Activated B cell treated with CpG ODN at 0.5 μM for 24 hours (primary cell): ENCODE results near the gene LIPK. TPM values are rescaled to one million over a fixed set of nuclear protein-coding genes. Genes with fewer than 3 reads are reported as not detected.
"Not testable (repeated sequence)": the region's sequence is repeated elsewhere in the genome, so short reads cannot be mapped to it uniquely, and the experiment has no call there.

Source experiments
- ATAC-seq: fragments of 200-7000 bp; cut with Tn5 transposase; one replicate; pipeline ENCODE4 v1.10.0; 2021; ENCODE audit warnings: low read depth, mild to moderate bottlenecking, moderate library complexity
- CTCF ChIA-PET: fragments of 350-600 bp; sonication (Branson Sonifier 250); formaldehyde crosslinking; loops from one replicate; lab custom pipeline; 2021; ENCODE audit warnings: antibody characterized with exemption; lab: Charles Lee
- POLR2A ChIA-PET: fragments of 350-600 bp; sonication (Branson Sonifier 250); formaldehyde crosslinking; loops from one replicate; lab custom pipeline; 2021; ENCODE audit warnings: antibody characterized with exemption; lab: Charles Lee
- DNase-seq: peaks from one replicate; pipeline ENCODE4 v3.0.0; 2022
- H3K27ac Mint-ChIP-seq: one replicate; pipeline ENCODE4 v1.8.0; 2020; ENCODE audit warnings: mixed read lengths
- H3K27me3 Mint-ChIP-seq: one replicate; pipeline ENCODE4 v1.8.0; 2021; ENCODE audit warnings: mixed read lengths
- H3K36me3 Mint-ChIP-seq: one replicate; pipeline ENCODE4 v1.8.0; 2021; ENCODE audit warnings: low read depth, mixed read lengths
- H3K4me1 Mint-ChIP-seq: one replicate; pipeline ENCODE4 v1.8.0; 2021; ENCODE audit warnings: mixed read lengths
- H3K4me3 Mint-ChIP-seq: one replicate; pipeline ENCODE4 v1.8.0; 2020; ENCODE audit warnings: mild to moderate bottlenecking, mixed read lengths
- H3K9me3 Mint-ChIP-seq: one replicate; pipeline ENCODE4 v1.8.0; 2020; ENCODE audit warnings: mixed read lengths
- CTCF ChIP-seq: fragments of 200-600 bp; IDR thresholded peaks from one replicate; pipeline ENCODE4 v1.8.0; 2022; ENCODE audit warnings: antibody characterized with exemption, mild to moderate bottlenecking
- intact Hi-C: fragments of 100-400 bp; cut with micrococcal nuclease; formaldehyde crosslinking; loops from one replicate; pipeline ENCODE4 v1.15.1; 2024
- total RNA-seq: library from RNA; stranded (reverse); gene quantifications from 2 replicates; pipeline ENCODE4 v1.2.3, GENCODE V29; 2022

Gene LIPK
- total RNA-seq, 1 donor from 2014 or later, result not detected

GRCh38 chr10:88733215-88733614 lies 27.2 kb downstream of the LIPK start:
- intact Hi-C loops, result no loop called here
- POLR2A ChIA-PET, result no interaction called here

GRCh38 chr10:88735661-88736060 lies 29.6 kb downstream of the LIPK start:
- Mint-ChIP-seq H3K36me3 (no peaks in the 10 kb centered on the region), H3K4me3 (no peak overlapping the region), H3K9me3 (no peaks in the 10 kb centered on the region), H3K4me1 (peaks cover 9% of the 10 kb centered on the region), H3K27ac (no peak overlapping the region), H3K27me3 (peaks cover 14% of the 10 kb centered on the region)
- intact Hi-C loops, result no loop called here
- ChIA-PET CTCF (no interaction called here), POLR2A (no interaction called here)
- DNase-seq (no peak), ATAC-seq (no peak)
- TF ChIP-seq CTCF, result no peak

More at GRCh38 chr10:88733215-88733614, 27.2 kb downstream of the LIPK start:
- H3K9me3 Mint-ChIP-seq, result no peaks in the 10 kb centered on the region
- peaks cover 9% of the 10 kb centered on the region for H3K4me1 Mint-ChIP-seq
- CTCF ChIA-PET, result interaction anchor here (0.6 kb wide), 1 partner anchor 219 kb away, joined by 3 read pairs; no protein-coding TSS in a partner anchor
- H3K4me3 Mint-ChIP-seq, result no peak overlapping the region
- no peaks in the 10 kb centered on the region for H3K36me3 Mint-ChIP-seq
- H3K27me3 Mint-ChIP-seq, result no peaks in the 10 kb centered on the region
- no peak overlapping the region for H3K27ac Mint-ChIP-seq
- DNase-seq, result no peak
- TF ChIP-seq CTCF, result no peak
- peak; percentile 37 for ATAC-seq

DNA sequence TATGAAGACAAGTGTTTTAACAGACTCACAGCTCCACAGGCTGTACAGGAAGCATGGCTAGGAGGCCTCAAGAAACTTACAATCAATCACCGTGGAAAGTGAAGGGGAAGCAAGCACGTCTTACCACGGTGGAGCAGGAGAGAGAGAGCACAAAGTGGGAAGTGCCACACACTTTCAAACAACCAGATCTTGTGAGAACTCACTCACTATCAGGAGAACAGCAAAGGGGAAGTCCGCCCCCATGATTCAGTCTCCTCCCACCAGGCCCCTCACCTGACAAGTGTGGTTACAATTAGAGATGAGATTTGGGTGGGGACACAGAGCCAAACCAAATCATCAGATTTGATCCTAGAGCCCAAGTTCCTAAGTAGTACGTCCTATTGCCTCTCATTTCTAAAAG lies 35.9 kb downstream of the LIPK start:
- intact Hi-C loops, CTCF ChIA-PET, H3K36me3 Mint-ChIP-seq, H3K4me1 Mint-ChIP-seq, POLR2A ChIA-PET, ATAC-seq, H3K4me3 Mint-ChIP-seq, DNase-seq, H3K27ac Mint-ChIP-seq: not testable (repeated sequence)
- peaks cover 21% of the 10 kb centered on the region for H3K27me3 Mint-ChIP-seq
- H3K9me3 Mint-ChIP-seq, result peaks cover 11% of the 10 kb centered on the region

- ChIA-PET POLR2A (no interaction called here), CTCF (no interaction called here)
- Mint-ChIP-seq H3K9me3 (peaks cover 11% of the 10 kb centered on the region), H3K27me3 (peaks cover 21% of the 10 kb centered on the region), H3K36me3 (no peaks in the 10 kb centered on the region), H3K27ac (no peak overlapping the region), H3K4me1 (peaks cover 3% of the 10 kb centered on the region), H3K4me3 (no peak overlapping the region)
- DNase-seq, result no peak
- no peak for ATAC-seq
- intact Hi-C loops, result no loop called here
- no peak for TF ChIP-seq CTCF
Measured at GRCh38 chr10:88742448-88742847, 36.4 kb downstream of the LIPK start.

DNA sequence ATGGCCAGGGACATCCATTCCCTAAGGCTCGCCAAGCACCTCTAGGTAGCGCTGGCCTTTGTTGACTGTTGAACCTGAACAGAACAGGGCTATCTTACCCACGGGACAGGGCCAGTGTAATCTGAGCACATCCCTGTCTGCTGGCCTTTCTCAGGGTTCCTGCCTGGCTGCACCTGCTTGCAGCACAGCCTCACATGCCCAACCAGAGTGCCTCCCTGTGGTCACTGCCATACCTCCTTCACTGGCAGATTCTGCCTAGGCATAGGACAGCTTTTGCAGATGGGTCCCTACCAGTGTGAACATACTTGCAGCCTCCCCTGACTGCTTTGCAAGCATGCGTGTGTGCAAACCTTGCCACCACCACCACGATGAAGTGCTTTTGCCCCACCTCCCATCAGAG lies 38.0 kb downstream of the LIPK start:
- Mint-ChIP-seq H3K4me1 (peaks cover 3% of the 10 kb centered on the region), H3K27ac (no peak overlapping the region), H3K9me3 (peaks cover 11% of the 10 kb centered on the region), H3K36me3 (no peaks in the 10 kb centered on the region), H3K4me3 (no peak overlapping the region), H3K27me3 (peaks cover 16% of the 10 kb centered on the region)
- CTCF ChIA-PET, result no interaction called here
- TF ChIP-seq CTCF, result no peak
- no peak for ATAC-seq
- POLR2A ChIA-PET, result no interaction called here
- intact Hi-C loops, result no loop called here
- no peak for DNase-seq

- H3K4me3 Mint-ChIP-seq, result no peak overlapping the region
- DNase-seq (no peak), ATAC-seq (no peak)
- peaks cover 3% of the 10 kb centered on the region for H3K4me1 Mint-ChIP-seq
- H3K27ac Mint-ChIP-seq, result no peak overlapping the region
- POLR2A ChIA-PET, result no interaction called here
- intact Hi-C loops, result no loop called here
- no peak for TF ChIP-seq CTCF
- peaks cover 11% of the 10 kb centered on the region for H3K9me3 Mint-ChIP-seq
- CTCF ChIA-PET, result no interaction called here
- no peaks in the 10 kb centered on the region for H3K36me3 Mint-ChIP-seq
- peaks cover 7% of the 10 kb centered on the region for H3K27me3 Mint-ChIP-seq
Measured at GRCh38 chr10:88745633-88746032, 39.6 kb downstream of the LIPK start.
